GM12865 (cell line): ENCODE data around the gene SEC14L1.
A peak's percentile ranks its signal among the peaks of the same experiment; 100 is the strongest.

Experiments used
- DNase-seq: peaks from one replicate; pipeline ENCODE4 v3.0.0; 2010; ENCODE audit warnings: low read depth
- H3K4me3 ChIP-seq: 2 replicates; pipeline ENCODE4 v1.5.1; 2011; ENCODE audit warnings: mild to moderate bottlenecking, low read depth, low read length, control low read depth
- TF ChIP-seq, protein P1 (sequence below): IDR thresholded peaks from 2 replicates; pipeline ENCODE4 v1.5.1; 2011; ENCODE audit warnings: low read length, control low read depth, low read depth, inconsistent platforms; ENCODE audit not compliant: insufficient read depth; ENCODE audit errors: missing control alignments

SEC14L1 gene

DNA sequence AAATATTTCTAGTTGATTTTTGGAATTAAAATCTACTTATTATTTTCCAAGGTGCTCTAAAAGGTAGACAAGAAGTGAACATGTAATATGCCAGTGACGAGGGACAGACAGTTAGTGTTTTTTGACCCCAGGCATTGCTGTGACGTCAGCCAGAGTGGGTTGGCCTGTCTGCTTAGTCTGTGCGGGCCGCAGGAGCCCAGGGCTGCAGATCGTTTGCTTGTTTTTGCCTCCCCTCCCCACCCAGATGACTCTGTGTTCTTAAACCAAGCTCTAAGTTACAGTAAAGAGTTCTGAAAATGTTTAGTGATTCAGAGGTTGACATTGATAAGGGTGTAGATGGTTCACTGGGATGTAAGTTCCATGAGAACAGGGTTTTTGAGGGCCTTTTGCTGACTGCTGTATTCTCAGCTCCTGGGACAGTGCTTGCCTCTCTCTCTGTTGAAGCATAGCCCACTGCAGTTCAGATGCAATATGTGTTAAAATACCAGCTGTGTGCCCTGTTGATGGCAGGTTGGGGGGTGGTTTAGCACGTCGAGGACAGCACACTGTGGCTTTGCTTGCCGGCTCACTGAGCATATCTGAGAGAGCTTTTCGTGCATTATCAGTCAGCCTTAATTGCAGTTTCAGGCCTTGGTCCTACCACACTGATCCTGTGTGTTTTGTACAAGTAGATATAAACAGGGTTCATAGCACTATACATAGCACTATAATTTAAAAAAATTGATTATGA, 64.8 kb downstream of the SEC14L1 start:
- TF ChIP-seq, protein P1, sequence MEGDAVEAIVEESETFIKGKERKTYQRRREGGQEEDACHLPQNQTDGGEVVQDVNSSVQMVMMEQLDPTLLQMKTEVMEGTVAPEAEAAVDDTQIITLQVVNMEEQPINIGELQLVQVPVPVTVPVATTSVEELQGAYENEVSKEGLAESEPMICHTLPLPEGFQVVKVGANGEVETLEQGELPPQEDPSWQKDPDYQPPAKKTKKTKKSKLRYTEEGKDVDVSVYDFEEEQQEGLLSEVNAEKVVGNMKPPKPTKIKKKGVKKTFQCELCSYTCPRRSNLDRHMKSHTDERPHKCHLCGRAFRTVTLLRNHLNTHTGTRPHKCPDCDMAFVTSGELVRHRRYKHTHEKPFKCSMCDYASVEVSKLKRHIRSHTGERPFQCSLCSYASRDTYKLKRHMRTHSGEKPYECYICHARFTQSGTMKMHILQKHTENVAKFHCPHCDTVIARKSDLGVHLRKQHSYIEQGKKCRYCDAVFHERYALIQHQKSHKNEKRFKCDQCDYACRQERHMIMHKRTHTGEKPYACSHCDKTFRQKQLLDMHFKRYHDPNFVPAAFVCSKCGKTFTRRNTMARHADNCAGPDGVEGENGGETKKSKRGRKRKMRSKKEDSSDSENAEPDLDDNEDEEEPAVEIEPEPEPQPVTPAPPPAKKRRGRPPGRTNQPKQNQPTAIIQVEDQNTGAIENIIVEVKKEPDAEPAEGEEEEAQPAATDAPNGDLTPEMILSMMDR: no peak
- no peak overlapping the region for H3K4me3 ChIP-seq
- peak; percentile 52 for DNase-seq

DNA sequence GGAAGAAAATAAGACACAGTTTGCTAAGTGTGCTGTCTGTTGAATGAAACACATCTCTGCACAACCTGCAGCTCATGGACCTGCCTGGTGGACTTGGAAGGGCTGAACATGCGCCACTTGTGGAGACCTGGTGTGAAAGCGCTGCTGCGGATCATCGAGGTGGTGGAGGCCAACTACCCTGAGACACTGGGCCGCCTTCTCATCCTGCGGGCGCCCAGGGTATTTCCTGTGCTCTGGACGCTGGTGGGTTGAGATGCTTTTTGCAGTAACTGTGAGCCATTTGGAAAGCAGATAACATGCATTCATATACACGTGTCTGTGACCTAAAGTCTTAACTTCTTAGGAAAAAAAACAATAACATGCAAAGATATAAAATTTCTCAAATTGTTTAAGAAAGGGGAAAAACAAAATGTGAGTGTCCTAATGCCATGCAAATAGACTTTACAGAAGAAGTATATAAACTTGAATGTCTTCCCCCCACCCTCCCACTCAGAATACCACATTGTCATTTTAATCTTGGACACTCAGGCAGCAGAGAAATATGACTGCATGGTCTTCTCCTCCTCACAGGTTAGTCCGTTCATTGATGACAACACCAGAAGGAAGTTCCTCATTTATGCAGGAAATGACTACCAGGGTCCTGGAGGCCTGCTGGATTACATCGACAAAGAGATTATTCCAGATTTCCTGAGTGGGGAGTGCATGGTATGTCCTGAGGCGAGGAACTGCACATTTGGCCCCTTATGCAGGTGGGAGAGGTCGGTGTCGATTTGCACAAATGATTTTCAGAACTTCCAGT, 65.6 kb downstream of the SEC14L1 start:
- DNase-seq: no peak
- TF ChIP-seq, protein P1: no peak
- H3K4me3 ChIP-seq: no peak overlapping the region

DNA sequence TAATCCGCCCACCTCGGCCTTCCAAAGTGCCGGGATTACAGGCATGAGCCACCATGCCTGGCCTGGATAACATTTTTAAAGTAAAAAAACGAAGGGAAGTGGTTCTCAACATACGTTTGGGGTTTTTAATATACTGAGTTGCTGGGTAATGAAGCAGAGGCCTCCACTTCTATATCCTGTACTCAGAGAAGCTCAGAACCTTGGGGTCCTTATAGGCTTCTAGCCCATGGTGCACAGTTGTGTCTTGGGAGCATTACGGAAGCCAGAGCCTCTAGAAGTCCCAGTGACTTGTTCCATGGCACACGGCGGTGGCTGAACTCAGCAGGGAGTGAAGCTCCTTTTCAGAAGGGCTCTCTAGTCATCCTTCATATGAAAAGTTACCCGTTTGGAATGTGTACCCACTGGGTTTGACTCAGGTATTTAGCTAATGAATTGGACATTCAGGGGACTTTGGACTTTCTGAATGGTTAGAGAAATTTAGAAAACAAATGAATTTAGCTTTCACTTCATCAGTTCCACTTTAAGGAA, 67.0 kb downstream of the SEC14L1 start:
- no peak overlapping the region for H3K4me3 ChIP-seq
- TF ChIP-seq, protein P1: no peak
- no peak for DNase-seq

DNA sequence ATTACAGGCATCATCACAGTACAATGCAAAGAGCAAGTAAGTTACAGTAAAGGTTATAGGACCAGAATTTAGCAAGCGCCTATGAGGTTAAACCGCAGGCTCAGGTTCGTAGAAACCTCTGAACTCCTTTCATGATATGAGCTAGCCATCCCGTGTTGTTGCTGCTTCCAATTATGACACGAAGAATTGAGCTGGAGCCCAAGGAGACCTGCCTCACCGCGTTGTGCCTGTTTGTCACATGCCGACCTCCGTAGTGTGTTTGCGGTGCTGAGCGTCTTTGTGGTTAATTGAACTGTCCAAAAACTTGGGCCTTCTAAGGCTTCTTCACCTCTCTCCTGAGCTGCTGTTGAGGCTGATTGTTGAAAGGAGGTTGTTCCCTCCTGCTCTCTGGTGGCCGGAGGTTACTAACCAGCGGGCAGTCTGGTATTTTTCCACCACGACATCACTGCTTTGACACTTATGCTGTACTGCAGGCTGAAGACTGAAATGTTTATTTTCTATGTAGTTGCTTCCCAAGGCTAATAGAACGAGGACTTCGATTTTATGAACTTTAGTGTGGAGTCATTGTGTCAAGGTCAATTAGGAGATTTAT, 67.5 kb downstream of the SEC14L1 start:
- DNase-seq: no peak
- TF ChIP-seq, protein P1: no peak
- H3K4me3 ChIP-seq: no peak overlapping the region

DNA sequence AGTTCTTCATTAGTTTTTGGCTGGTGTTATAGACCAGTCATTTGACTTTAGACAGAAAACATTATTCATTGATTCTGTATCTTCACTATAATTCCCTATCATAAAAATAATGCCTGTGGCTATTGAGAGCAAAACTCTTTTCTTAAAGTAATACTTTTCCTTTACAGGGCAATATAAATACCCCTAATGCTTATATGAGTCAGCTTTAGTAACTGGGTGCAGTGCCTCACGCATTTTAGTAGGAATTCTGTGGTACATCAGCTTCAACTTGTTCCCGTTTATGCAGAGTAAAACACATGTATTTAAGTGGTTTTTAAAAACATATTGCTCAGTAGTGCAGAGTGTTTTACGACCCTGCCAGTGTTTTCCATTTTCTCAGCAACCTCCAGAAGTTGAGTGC, 68.1 kb downstream of the SEC14L1 start:
- no peak overlapping the region for H3K4me3 ChIP-seq
- no peak for DNase-seq
- TF ChIP-seq, protein P1: no peak

DNA sequence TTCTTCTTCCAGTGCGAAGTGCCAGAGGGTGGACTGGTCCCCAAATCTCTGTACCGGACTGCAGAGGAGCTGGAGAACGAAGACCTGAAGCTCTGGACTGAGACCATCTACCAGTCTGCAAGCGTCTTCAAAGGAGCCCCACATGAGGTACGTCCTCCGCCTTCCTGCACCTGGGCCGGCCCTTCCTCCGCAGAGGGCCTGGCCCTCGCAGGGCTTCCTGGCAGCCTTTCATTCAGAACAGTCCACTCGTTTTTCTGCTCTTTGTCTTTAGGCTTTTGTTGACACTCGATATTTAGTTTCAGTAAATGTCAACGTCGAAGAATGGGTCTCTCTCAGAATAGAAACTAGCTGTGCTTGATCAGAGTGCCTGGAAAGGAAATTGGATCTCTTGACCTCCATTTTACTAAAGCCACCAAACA, 68.6 kb downstream of the SEC14L1 start:
- DNase-seq: no peak
- TF ChIP-seq, protein P1: no peak
- H3K4me3 ChIP-seq: no peak overlapping the region
